ENCODE data around the gene CUEDC1. TPM values are rescaled to one million over a fixed set of nuclear protein-coding genes. Genes with fewer than 3 reads are reported as not detected.

The CUEDC1 gene
- total and polyA plus RNA-seq, 2 of the 13 experiments (the other 11 are each of a cell fraction or from before 2014, with no cell fraction given), result 7.4 to 12.9 TPM

GRCh38 chr17:57879437-57880085, 75.7 kb downstream of the CUEDC1 start (continued):
- TF ChIP-seq MED1 (CRISPR knock-in tag; IDR thresholded peaks at IDR 0.05) (peak; percentile 2; the same call in 1 of the 2 replicates), ZNF589 (CRISPR knock-in tag; conservative IDR thresholded peaks at IDR 0.05) (peak; percentile 59; the same call in 1 of the 2 replicates), ZKSCAN1 (IDR thresholded peaks at IDR 0.05; ENCODE audit: low read length) (no peak), XBP1 (CRISPR knock-in tag; IDR thresholded peaks at IDR 0.05) (no peak), MXI1 (IDR thresholded peaks at IDR 0.05; ENCODE audit: borderline replicate concordance, low read depth, low read length) (peak; percentile 37; the same call in 1 of the 3 replicates), ZNF205 (CRISPR knock-in tag; IDR thresholded peaks at IDR 0.05) (no peak), ASH2L (IDR thresholded peaks at IDR 0.05; ENCODE audit: insufficient read length, low read depth, low read length) (peak; percentile 98), ZNF414 (CRISPR knock-in tag; IDR thresholded peaks at IDR 0.05) (peak; percentile 12; the same call in 1 of the 2 replicates), PRDM10 (CRISPR knock-in tag; IDR thresholded peaks at IDR 0.05; ENCODE audit: low read depth) (peak; percentile 5; the same call in 1 of the 2 replicates), ZBTB26 (CRISPR knock-in tag; IDR thresholded peaks at IDR 0.05; ENCODE audit: borderline replicate concordance) (no peak), ZBTB4 (CRISPR knock-in tag; IDR thresholded peaks at IDR 0.05; ENCODE audit: borderline replicate concordance) (no peak), MTA1 (CRISPR knock-in tag; IDR thresholded peaks at IDR 0.05; ENCODE audit: borderline replicate concordance) (peak; percentile 65), ZNF260 (CRISPR knock-in tag; IDR thresholded peaks at IDR 0.05; ENCODE audit: borderline replicate concordance, low read depth) (no peak), GATAD2A (CRISPR knock-in tag; IDR thresholded peaks at IDR 0.05) (peak; percentile 73), MNT (IDR thresholded peaks at IDR 0.05) (peak; percentile 80), RBFOX2 (IDR thresholded peaks at IDR 0.05; ENCODE audit: low read depth, low read length) (no peak), ZNF33B (CRISPR knock-in tag; IDR thresholded peaks at IDR 0.05) (no peak), FOXJ3 (CRISPR knock-in tag; IDR thresholded peaks at IDR 0.05; ENCODE audit: borderline replicate concordance) (peak; percentile 18; the same call in 1 of the 2 replicates), NR3C1 (CRISPR knock-in tag; IDR thresholded peaks at IDR 0.05) (no peak)

Data from HepG2 (cell line).